ENCODE data around the gene ACP7.

DNA sequence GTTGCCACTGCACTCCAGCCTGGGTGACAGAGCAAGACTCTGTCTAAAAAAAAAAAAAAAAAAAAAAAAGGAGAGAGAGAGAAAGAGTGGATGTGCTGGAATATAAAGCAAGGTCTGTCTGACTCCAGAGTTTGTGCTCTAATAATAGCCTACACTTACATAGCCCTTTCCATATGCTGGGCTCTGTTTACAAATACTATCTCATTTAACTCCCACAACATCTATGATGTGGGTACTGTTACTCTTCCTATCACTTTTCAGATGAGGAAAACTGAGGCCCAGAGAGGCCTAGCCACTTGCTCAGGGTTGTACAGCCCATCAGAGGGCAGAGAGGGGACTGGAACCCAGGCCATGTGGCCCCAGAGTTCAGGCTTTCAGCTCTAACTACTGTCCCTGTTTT is 25.5 kb downstream of the ACP7 start:
- TF ChIP-seq POLR2A (IDR thresholded peaks at IDR 0.05) (no peak), POLR2AphosphoS5 (IDR thresholded peaks at IDR 0.05) (no peak)
- TF ChIP-seq, protein P1, sequence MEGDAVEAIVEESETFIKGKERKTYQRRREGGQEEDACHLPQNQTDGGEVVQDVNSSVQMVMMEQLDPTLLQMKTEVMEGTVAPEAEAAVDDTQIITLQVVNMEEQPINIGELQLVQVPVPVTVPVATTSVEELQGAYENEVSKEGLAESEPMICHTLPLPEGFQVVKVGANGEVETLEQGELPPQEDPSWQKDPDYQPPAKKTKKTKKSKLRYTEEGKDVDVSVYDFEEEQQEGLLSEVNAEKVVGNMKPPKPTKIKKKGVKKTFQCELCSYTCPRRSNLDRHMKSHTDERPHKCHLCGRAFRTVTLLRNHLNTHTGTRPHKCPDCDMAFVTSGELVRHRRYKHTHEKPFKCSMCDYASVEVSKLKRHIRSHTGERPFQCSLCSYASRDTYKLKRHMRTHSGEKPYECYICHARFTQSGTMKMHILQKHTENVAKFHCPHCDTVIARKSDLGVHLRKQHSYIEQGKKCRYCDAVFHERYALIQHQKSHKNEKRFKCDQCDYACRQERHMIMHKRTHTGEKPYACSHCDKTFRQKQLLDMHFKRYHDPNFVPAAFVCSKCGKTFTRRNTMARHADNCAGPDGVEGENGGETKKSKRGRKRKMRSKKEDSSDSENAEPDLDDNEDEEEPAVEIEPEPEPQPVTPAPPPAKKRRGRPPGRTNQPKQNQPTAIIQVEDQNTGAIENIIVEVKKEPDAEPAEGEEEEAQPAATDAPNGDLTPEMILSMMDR (IDR thresholded peaks at IDR 0.05), result no peak

Data from prostate gland (tissue), 2 donors.